A549 (cell line): ENCODE measurements around the gene DUSP7. TPM values are rescaled to one million over a fixed set of nuclear protein-coding genes. Genes with fewer than 3 reads are reported as not detected.

ENCODE experiments used
- ATAC-seq, 2 experiments: fragments of 200-7000 bp in 1 of 2; fragments of >200 bp in 1 of 2; cut with Nextera tagmentation in 1 of 2; cut with Tn5 transposase in 1 of 2; 3 replicates each; pipeline versions ENCODE4 v1.8.0 to v1.9.1; 2018 to 2020; ENCODE audit warnings: mild to moderate bottlenecking in 1 of 2, moderate library complexity in 1 of 2
- CTCF ChIA-PET: fragments of 300-600 bp; sonication (Branson Sonifier 250); formaldehyde crosslinking; extraction: SDS; loops from one replicate; lab custom pipeline; 2021; ENCODE audit warnings: antibody characterized with exemption, inconsistent platforms; lab: Yijun Ruan, JAX
- POLR2A ChIA-PET: fragments of 350-600 bp; formaldehyde crosslinking; extraction: SDS; loops from one replicate; lab custom pipeline; 2021; ENCODE audit warnings: antibody characterized with exemption, inconsistent platforms; lab: Yijun Ruan, JAX
- DNase-seq, 2 experiments: peaks; one replicate each; pipeline versions ENCODE4 v3.0.0 to v3.0.0-alpha.2; 2011 to 2016; ENCODE audit warnings: low read depth in 1 of 2, low spot score in 1 of 2
- FAIRE-seq: peaks from 2 replicates; lab custom pipeline; 2011; peaks lifted over from hg19 to GRCh38; lab: Jason Lieb, UNC
- H3K27ac ChIP-seq, 2 experiments: fragments of >200 bp; sonication (Bioruptor Twin); formaldehyde crosslinking; 3 replicates each; pipeline ENCODE4 v1.5.1; 2016 to 2017
- H3K4me1 ChIP-seq: fragments of >200 bp; sonication (Bioruptor Twin); formaldehyde crosslinking; 3 replicates; pipeline ENCODE4 v1.6.1; 2016
- H3K4me2 ChIP-seq: fragments of >200 bp; sonication (Bioruptor Twin); formaldehyde crosslinking; 3 replicates; pipeline ENCODE4 v1.6.1; 2016
- H3K4me3 ChIP-seq: fragments of >200 bp; sonication (Bioruptor Twin); formaldehyde crosslinking; 3 replicates; pipeline ENCODE4 v1.5.1; 2016
- H3K9me3 ChIP-seq: fragments of >200 bp; sonication (Bioruptor Twin); formaldehyde crosslinking; 3 replicates; pipeline ENCODE4 v1.6.1; 2016
- CBX8 ChIP-seq: fragments of 200-600 bp; sonication (generic); IDR thresholded peaks from 2 replicates; pipeline ENCODE4 v1.6.1; 2016
- CEBPB ChIP-seq, 2 experiments: fragments of >200 bp in 1 of 2; sonication (Bioruptor Twin) in 1 of 2; formaldehyde crosslinking in 1 of 2; IDR thresholded peaks; 2 replicates each; pipeline ENCODE4 v1.6.1; 2012 to 2016
- CHD2 ChIP-seq: fragments of 150-350 bp; IDR thresholded peaks from 2 replicates; pipeline ENCODE4 v1.6.1; 2014; ENCODE audit warnings: low read length; ENCODE audit not compliant: partially characterized antibody
- CHD4 ChIP-seq: fragments of 200-600 bp; sonication (generic); IDR thresholded peaks from 2 replicates; pipeline ENCODE4 v1.6.1; 2016; ENCODE audit warnings: antibody characterized with exemption, mild to moderate bottlenecking, borderline replicate concordance
- EHF ChIP-seq: fragments of 250-450 bp; sonication (Bioruptor Pico); IDR thresholded peaks from 2 replicates; pipeline ENCODE4 v1.5.0; 2020; ENCODE audit warnings: mild to moderate bottlenecking
- EP300 ChIP-seq, 2 experiments: fragments of >200 bp; sonication (Bioruptor Twin); formaldehyde crosslinking; IDR thresholded peaks; 2 replicates in 1 of 2; 3 replicates in 1 of 2; pipeline ENCODE4 v1.6.1; 2016 to 2017
- ESRRA ChIP-seq: fragments of 150-350 bp; IDR thresholded peaks from 2 replicates; pipeline ENCODE4 v1.6.1; 2014; ENCODE audit warnings: mild to moderate bottlenecking, low read length, borderline replicate concordance
- FOSB ChIP-seq: fragments of 250-450 bp; sonication (Bioruptor Pico); IDR thresholded peaks from 2 replicates; pipeline ENCODE4 v1.5.0; 2020; ENCODE audit warnings: mild to moderate bottlenecking, moderate library complexity
- FOSL2 ChIP-seq, 2 experiments: fragments of 450-650 bp in 1 of 2; fragments of >200 bp in 1 of 2; sonication (Bioruptor Twin) in 1 of 2; formaldehyde crosslinking; IDR thresholded peaks; 2 replicates each; pipeline versions ENCODE4 v1.5.0 to v1.6.1; 2016 to 2020; ENCODE audit warnings: mild to moderate bottlenecking in 1 of 2, moderate library complexity in 1 of 2
- GATA3 ChIP-seq: IDR thresholded peaks from 2 replicates; pipeline ENCODE4 v1.6.1; 2012; ENCODE audit warnings: borderline replicate concordance
- HDAC2 ChIP-seq: fragments of 200-600 bp; sonication (generic); IDR thresholded peaks from 2 replicates; pipeline ENCODE4 v1.6.1; 2016
- HEYL ChIP-seq: fragments of 250-450 bp; sonication (Bioruptor Pico); IDR thresholded peaks from 2 replicates; pipeline ENCODE4 v1.8.0; 2021; ENCODE audit warnings: mild to moderate bottlenecking, moderate library complexity
- MAFK ChIP-seq: fragments of 450-650 bp; IDR thresholded peaks from 2 replicates; pipeline ENCODE4 v1.6.1; 2014; ENCODE audit not compliant: partially characterized antibody
- MAZ ChIP-seq: fragments of 150-350 bp; IDR thresholded peaks from 2 replicates; pipeline ENCODE4 v1.6.1; 2014; ENCODE audit warnings: antibody characterized with exemption, low read depth, low read length, borderline replicate concordance
- NFE2L2 ChIP-seq: fragments of 150-350 bp; conservative IDR thresholded peaks from 2 replicates; pipeline ENCODE4 v1.6.1; 2014; ENCODE audit warnings: low read length
- PHF8 ChIP-seq: fragments of 200-600 bp; sonication (generic); IDR thresholded peaks from 2 replicates; pipeline ENCODE4 v1.6.1; 2016; ENCODE audit warnings: low read depth, mild to moderate bottlenecking, antibody characterized with exemption, moderate library complexity, borderline replicate concordance
- POLR2A ChIP-seq: IDR thresholded peaks from 2 replicates; pipeline ENCODE4 v1.6.1; 2012; ENCODE audit warnings: mild to moderate bottlenecking, low read length
- POLR2AphosphoS2 ChIP-seq: conservative IDR thresholded peaks from 2 replicates; pipeline ENCODE4 v1.6.1; 2012; ENCODE audit warnings: low read length, improper control_type of control experiment, inconsistent platforms
- RAD21 ChIP-seq, 2 experiments: fragments of >200 bp in 1 of 2; sonication (Bioruptor Twin) in 1 of 2; formaldehyde crosslinking in 1 of 2; IDR thresholded peaks in 1 of 2; conservative IDR thresholded peaks in 1 of 2; 2 replicates in 1 of 2; 3 replicates in 1 of 2; pipeline ENCODE4 v1.6.1; 2012 to 2018; ENCODE audit warnings: inconsistent platforms in 1 of 2
- RARB ChIP-seq: fragments of 250-450 bp; sonication (Bioruptor Pico); IDR thresholded peaks from 2 replicates; pipeline ENCODE4 v1.8.0; 2021; ENCODE audit warnings: mild to moderate bottlenecking, moderate library complexity
- REST ChIP-seq: fragments of 200-600 bp; sonication (generic); IDR thresholded peaks from 2 replicates; pipeline ENCODE4 v1.6.1; 2016; ENCODE audit warnings: antibody characterized with exemption, mild to moderate bottlenecking, moderate library complexity
- RFX5 ChIP-seq: fragments of 450-650 bp; IDR thresholded peaks from 2 replicates; pipeline ENCODE4 v1.7.1; 2014; ENCODE audit warnings: antibody characterized with exemption, mild to moderate bottlenecking, moderate library complexity
- RNF2 ChIP-seq: fragments of 200-600 bp; sonication (generic); IDR thresholded peaks from 2 replicates; pipeline ENCODE4 v1.6.1; 2016; ENCODE audit warnings: low read depth, mild to moderate bottlenecking, antibody characterized with exemption, moderate library complexity, borderline replicate concordance
- SMC3 ChIP-seq: fragments of >200 bp; sonication (Bioruptor Twin); formaldehyde crosslinking; IDR thresholded peaks from 3 replicates; pipeline ENCODE4 v1.6.1; 2018; ENCODE audit warnings: inconsistent platforms
- TFCP2L1 ChIP-seq: fragments of 250-450 bp; sonication (Bioruptor Pico); IDR thresholded peaks from 2 replicates; pipeline ENCODE4 v1.5.0; 2021; ENCODE audit warnings: mild to moderate bottlenecking
- ZC3H11A ChIP-seq: fragments of 450-650 bp; IDR thresholded peaks from 2 replicates; pipeline ENCODE4 v1.6.1; 2014; ENCODE audit warnings: antibody characterized with exemption, mild to moderate bottlenecking
- ZNF302 ChIP-seq: fragments of 250-450 bp; sonication (Bioruptor Pico); IDR thresholded peaks from 2 replicates; pipeline ENCODE4 v1.9.0; 2021; ENCODE audit warnings: inconsistent platforms, mild to moderate bottlenecking, moderate library complexity
- ZSCAN20 ChIP-seq: fragments of 250-450 bp; sonication (Bioruptor Pico); IDR thresholded peaks from 2 replicates; pipeline ENCODE4 v1.8.0; 2022; ENCODE audit warnings: mild to moderate bottlenecking, moderate library complexity
- WGBS: methylation state at CpG from one replicate; pipeline ENCODE4 v1.1.6; 2017; ENCODE audit errors: missing lambda C conversion rate; 5-methylcytosine and 5-hydroxymethylcytosine counted together
- polyA plus RNA-seq, 4 experiments: library from polyadenylated mRNA; depleted of rRNA in 3 of 4; stranded (reverse); fragments of >200 nt; fragmentation: RNase III in 1 of 4; extraction: RNeasy Plus Mini Kit Qiagen cat#74134 plus additional on column Dnase treatment in 1 of 4; gene quantifications; 2 replicates in 3 of 4; 3 replicates in 1 of 4; pipeline ENCODE4 v1.2.3, GENCODE V29; 2011 to 2017
- TF ChIP-seq, protein P1 (sequence below): fragments of >200 bp; sonication (Bioruptor Twin); formaldehyde crosslinking; IDR thresholded peaks from 2 replicates; pipeline ENCODE4 v1.6.1; 2016

DUSP7 gene
- polyA plus RNA-seq, 2 of the 4 experiments (the other 2 are of a cell fraction) = 4.4 to 4.8 TPM

GRCh38 chr3:52082951-52083350 is 26.6 kb upstream of the DUSP7 start:
- Histone ChIP-seq H3K27ac (no peak overlapping the region), H3K4me3 (no peak overlapping the region), H3K4me2 (no peak overlapping the region), H3K4me1 (no peaks in the 10 kb centered on the region), H3K9me3 (no peaks in the 10 kb centered on the region)
- DNase-seq = no peak
- ChIA-PET CTCF (interaction anchor here (1.1 kb wide), 1 partner anchor 12 kb away, joined by 3 read pairs; no protein-coding TSS in a partner anchor), POLR2A (no interaction called here)
- WGBS = 89% methylated on average over 4 of the region's 8 CpGs
- FAIRE-seq = no peak
- no peak for ATAC-seq
- TF ChIP-seq GATA3 (no peak), RAD21 (conservative IDR thresholded peaks at IDR 0.05 in 1 of 2, IDR thresholded peaks at IDR 0.05 in 1 of 2) (no peak), RFX5 (no peak), MAFK (no peak), EP300 (IDR thresholded peaks at IDR 0.05) (no peak), TFCP2L1 (CRISPR knock-in tag) (no peak), POLR2A (no peak), RNF2 (no peak), CHD2 (no peak), REST (no peak), RARB (CRISPR knock-in tag) (no peak), HDAC2 (no peak), POLR2AphosphoS2 (no peak), HEYL (CRISPR knock-in tag) (no peak), ZC3H11A (no peak), ESRRA (no peak), MAZ (no peak), SMC3 (no peak)

DNA sequence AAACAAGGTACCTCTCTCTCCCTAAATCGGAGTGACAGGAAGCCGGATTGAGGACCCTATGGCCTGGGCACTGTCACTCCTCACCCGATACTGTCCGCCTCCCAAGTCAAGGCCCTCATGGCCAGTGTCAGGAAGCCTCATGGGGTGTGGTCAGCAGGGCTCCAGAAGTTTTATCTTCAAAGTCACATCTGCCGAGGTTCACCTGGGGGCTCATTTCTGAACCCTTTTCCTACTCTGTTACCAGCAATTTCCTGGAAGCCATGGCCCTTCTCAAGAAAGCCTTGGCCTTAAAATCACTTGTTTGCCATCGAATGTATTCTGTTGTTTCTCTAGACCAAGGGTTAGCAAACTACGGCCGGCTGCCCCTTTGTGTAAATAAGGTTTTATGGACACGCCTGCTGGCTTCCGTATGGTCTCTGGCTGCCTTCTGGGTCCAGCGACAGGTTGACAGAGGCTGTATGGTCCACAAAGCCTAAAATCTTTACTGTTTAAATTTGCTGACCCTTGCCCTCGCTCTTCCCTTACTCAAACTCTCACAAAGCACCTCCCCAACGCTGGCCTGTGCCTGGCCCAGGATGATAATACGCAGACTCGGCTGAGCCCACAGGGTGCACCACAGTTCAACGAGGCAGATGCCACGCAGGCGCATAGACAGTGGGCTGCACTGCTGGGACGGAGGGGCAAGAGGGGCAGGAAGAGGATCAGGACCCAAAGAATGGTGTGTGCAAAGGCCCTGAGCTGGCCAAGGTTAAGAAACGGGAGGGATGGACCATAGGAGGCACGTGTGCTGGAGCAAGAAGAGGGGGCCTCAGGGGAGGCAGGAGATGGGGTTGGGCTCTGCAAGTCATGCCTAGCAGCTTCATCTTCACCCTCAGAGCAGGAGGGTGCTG is 24.7 kb upstream of the DUSP7 start:
- Histone ChIP-seq H3K4me3 (no peak overlapping the region), H3K4me1 (no peaks in the 10 kb centered on the region), H3K27ac (no peak overlapping the region), H3K9me3 (no peaks in the 10 kb centered on the region), H3K4me2 (no peak overlapping the region)
- ChIA-PET CTCF (no interaction called here), POLR2A (no interaction called here)
- DNase-seq (no peak), FAIRE-seq (no peak), ATAC-seq (no peak)
- TF ChIP-seq RFX5 (no peak), ZNF302 (CRISPR knock-in tag) (no peak)
- 90% methylated on average over 21 of the region's 21 CpGs for WGBS

- ATAC-seq (no peak), FAIRE-seq (no peak), DNase-seq (no peak)
- Histone ChIP-seq H3K4me2 (no peak overlapping the region), H3K4me3 (no peak overlapping the region), H3K9me3 (no peaks in the 10 kb centered on the region), H3K4me1 (no peaks in the 10 kb centered on the region), H3K27ac (no peak overlapping the region)
- CTCF ChIA-PET = no interaction called here
- 98% methylated on average over 5 of the region's 5 CpGs for WGBS
- POLR2A ChIA-PET = interaction anchor here (1.1 kb wide), 1 partner anchor 23 kb away, joined by 3 read pairs; no protein-coding TSS in a partner anchor
- TF ChIP-seq CHD4 (no peak), FOSL2 (IDR thresholded peaks at IDR 0.05) (no peak), FOSL2 (CRISPR knock-in tag; IDR thresholded peaks at IDR 0.05) (no peak), PHF8 (no peak), TFCP2L1 (CRISPR knock-in tag) (no peak), CBX8 (no peak), ZC3H11A (no peak), CEBPB (IDR thresholded peaks at IDR 0.05) (no peak), ZSCAN20 (CRISPR knock-in tag) (no peak), EHF (CRISPR knock-in tag) (no peak), FOSB (CRISPR knock-in tag) (no peak), NFE2L2 (no peak), RARB (CRISPR knock-in tag) (no peak)
- TF ChIP-seq, protein P1, sequence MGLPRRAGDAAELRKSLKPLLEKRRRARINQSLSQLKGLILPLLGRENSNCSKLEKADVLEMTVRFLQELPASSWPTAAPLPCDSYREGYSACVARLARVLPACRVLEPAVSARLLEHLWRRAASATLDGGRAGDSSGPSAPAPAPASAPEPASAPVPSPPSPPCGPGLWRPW = no peak
Measured at GRCh38 chr3:52079958-52080357, 23.6 kb upstream of the DUSP7 start.
